Coronary artery (tissue), 2 donors: ENCODE measurements around the gene ZBTB7C.

Experiments used
- DNase-seq: peaks from one replicate; pipeline ENCODE4 v3.0.0-alpha.2; 2017; ENCODE audit warnings: low spot score
- H3K27ac ChIP-seq, 2 donors: fragments of 200-600 bp; sonication (generic); one replicate each; pipeline ENCODE4 v1.5.1; 2016 to 2019
- H3K4me3 ChIP-seq: fragments of 200-600 bp; sonication (generic); 2 replicates; pipeline ENCODE4 v1.5.1; 2016; ENCODE audit warnings: mild to moderate bottlenecking, moderate library complexity
- TF ChIP-seq, protein P1 (sequence below): fragments of 200-600 bp; sonication (generic); IDR thresholded peaks from one replicate; pipeline ENCODE4 v1.5.1; 2019; ENCODE audit warnings: antibody characterized with exemption

ZBTB7C gene

DNA sequence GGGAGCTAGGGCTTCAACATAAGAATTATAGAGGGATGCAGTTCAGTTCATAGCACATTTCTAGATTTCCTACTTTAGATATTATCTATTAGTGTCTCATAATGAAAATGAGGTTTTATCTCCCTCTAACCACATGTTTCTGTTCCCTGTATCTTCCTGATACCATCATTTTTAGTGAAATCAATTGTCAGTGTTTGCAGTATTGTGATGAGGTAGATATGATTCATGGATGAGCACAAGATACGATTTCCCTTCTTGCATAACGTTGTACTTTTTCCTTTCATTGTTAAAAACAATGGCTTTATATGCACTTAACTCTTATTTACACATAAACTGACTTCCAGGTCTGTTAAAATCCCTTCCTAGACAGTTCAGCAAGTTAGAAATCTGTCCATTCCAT is 211.4 kb downstream of the ZBTB7C start:
- Histone ChIP-seq H3K27ac (no peak overlapping the region), H3K4me3 (no peak overlapping the region)
- TF ChIP-seq, protein P1, sequence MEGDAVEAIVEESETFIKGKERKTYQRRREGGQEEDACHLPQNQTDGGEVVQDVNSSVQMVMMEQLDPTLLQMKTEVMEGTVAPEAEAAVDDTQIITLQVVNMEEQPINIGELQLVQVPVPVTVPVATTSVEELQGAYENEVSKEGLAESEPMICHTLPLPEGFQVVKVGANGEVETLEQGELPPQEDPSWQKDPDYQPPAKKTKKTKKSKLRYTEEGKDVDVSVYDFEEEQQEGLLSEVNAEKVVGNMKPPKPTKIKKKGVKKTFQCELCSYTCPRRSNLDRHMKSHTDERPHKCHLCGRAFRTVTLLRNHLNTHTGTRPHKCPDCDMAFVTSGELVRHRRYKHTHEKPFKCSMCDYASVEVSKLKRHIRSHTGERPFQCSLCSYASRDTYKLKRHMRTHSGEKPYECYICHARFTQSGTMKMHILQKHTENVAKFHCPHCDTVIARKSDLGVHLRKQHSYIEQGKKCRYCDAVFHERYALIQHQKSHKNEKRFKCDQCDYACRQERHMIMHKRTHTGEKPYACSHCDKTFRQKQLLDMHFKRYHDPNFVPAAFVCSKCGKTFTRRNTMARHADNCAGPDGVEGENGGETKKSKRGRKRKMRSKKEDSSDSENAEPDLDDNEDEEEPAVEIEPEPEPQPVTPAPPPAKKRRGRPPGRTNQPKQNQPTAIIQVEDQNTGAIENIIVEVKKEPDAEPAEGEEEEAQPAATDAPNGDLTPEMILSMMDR, result no peak
- DNase-seq, result no peak

DNA sequence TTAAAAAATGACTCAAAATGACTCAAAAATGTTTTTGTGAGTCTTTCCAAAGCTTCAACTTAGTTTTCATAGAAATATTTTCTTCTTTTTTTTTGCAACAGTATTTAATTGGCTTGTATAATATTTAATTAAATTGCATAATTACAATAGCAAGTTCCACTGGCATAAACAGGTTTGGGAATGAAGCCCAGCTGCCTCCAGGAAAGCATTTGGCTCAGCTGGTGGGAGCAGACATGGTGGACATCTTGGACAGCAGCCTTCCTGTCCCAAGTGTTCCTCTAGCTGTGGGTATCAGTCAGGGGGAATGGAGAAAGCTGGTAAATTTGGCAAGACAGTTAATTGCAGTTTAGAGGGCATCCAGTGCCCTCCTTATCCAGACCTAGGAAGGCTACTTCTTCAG is 213.4 kb downstream of the ZBTB7C start:
- no peak for DNase-seq
- TF ChIP-seq, protein P1, result no peak

DNA sequence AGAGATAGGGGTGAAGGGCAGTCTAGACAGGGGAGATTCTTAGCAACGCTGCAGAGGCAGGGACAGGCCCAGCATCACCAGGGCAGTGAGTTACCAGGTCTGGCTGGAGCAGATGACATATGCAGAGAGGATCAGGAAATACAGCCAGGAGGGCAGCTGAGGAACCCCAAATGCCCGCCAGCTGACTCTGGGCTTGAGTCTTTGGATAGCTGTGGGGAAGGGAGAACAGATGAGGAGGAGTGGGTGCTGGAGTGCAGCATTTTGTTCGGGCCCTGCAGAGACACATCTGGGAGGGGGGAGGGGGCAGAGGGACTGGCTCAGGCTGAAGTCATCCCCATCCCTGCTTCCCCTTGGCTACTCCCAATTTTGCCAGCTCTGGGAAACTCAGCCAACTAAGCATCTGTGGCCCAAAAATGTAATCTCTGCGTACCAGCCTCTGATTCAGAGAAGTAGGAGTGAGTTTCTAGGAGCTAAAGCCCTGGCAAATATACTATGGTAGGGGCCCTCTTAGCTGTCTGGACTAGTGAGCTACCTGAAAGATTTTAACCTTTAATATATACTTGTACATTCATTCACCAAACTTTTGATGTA is 214.5 kb downstream of the ZBTB7C start:
- no peak overlapping the region for H3K4me3 ChIP-seq
- peak overlapping the region in 1 of 2 donors; percentile 3 for H3K27ac ChIP-seq
- TF ChIP-seq, protein P1, result no peak
- no peak for DNase-seq

More for the DNA sequence above, 213.4 kb downstream of the ZBTB7C start:
- H3K27ac ChIP-seq, result no peak overlapping the region
- no peak overlapping the region for H3K4me3 ChIP-seq

DNA sequence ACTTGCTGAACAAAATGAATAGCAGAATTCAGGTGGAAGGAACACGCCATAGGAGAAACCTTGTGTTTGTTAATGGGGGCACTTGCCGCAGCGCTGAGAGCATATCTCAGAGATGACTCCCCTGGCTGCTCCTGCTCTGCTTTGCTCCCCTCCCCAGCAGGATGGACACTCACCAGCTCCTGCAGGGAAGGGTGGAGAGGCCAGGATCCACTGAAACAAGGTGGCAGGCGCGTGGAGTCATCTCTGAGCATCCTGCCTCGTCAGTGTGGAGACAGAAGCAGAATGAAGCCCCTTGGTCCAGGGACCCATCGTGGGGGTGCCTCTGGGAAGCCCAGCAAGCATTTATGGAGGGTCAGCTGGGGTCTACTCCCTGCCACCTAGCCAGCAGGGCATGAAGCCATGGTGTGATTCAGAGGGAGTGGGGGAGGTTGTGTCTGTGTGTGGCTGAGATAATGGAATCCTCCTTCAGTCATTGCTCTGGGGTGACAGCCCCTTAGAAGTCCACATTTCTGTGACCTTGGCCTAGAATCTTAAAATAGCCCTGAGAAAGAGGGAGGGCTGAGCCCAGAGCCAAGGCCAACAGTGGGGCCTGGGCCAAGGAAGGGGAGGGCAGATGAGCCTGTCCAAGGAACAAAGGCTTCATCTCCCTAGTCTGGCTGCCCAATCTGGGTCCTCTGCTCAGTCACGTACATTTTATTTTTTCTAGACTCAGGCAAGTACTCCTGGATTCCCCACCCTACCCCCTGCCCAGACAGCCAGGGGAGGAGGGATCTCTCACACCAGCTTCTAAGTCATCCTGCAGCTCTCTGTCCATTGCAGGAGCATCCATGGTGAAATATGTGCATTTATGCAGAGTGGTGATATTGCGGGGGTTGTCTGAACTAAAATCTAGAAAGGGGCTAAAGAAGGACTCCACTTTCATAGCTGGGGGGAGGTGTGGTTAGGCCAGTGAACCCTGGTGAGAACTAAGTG is 215.4 kb downstream of the ZBTB7C start:
- H3K4me3 ChIP-seq, result no peak overlapping the region
- peak overlapping the region in 1 of 2 donors; percentile 37 for H3K27ac ChIP-seq
- TF ChIP-seq, protein P1, result no peak
- no peak for DNase-seq

DNA sequence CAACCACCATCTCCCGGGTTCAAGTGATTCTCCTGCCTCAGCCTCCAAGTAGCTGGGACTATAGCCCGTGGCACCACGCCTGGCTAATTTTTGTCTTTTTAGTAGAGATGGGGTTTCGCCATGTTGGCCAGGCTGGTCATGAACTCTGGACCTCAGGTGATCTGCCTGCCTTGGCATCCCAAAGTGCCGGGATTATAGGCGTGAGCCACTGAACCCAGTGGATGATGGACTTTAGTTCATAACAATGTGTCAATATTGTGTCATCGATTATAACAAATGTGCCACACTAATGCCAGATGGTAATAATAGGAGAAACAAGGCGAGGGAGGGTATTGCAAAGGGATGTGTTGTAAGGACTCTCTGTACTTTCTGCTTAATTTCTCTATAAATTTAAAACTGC is 216.6 kb downstream of the ZBTB7C start:
- no peak overlapping the region for H3K27ac ChIP-seq
- no peak overlapping the region for H3K4me3 ChIP-seq
- DNase-seq, result no peak
- TF ChIP-seq, protein P1, result no peak

DNA sequence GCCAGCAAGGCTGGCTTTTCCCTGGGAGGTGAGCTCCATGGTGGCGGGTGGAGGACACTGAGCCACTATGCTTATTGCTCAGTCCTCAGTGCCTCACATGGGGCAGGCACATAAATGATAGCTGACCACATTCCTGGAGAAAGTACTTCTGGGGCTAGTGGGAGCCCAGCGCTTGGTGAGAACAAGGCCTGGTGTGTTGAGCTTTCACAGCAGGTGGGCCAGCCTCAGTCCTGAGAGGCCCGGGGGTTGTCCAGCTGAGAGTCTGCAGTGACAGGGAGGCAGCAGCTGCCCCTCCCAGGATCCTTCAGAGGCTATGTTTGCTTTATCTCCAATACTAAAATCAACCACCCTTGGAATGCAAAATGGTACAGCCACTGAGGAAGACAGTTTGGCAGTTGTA is 217.7 kb downstream of the ZBTB7C start:
- Histone ChIP-seq H3K27ac (no peak overlapping the region), H3K4me3 (no peak overlapping the region)
- no peak for DNase-seq
- TF ChIP-seq, protein P1, result no peak

DNA sequence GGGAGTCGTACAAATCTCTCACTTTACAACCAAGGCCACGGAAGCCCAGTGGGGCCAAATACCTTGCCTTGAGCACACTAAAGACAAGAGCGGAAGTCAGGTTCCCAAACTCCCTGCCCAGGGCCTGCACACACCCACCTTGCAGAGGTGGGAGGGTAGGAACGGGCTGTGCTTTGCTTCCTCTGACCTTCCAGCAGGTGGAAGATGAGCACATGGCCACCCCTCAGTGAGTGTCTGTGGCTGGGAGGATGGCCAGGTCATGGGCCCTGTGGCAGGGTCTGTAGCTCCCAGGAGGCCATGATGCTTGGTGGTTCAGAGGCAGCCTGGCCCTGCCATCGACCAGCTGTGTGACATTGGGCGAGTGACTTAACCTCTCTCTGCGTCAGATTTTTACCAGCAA is 218.2 kb downstream of the ZBTB7C start:
- no peak for DNase-seq
- TF ChIP-seq, protein P1, result no peak
- no peak overlapping the region for H3K4me3 ChIP-seq
- no peak overlapping the region for H3K27ac ChIP-seq
